SHP77 (cell line): Measurements from ENCODE around the gene CAMSAP1.
"Not testable (repeated sequence)": the region's sequence is repeated elsewhere in the genome, so short reads cannot be mapped to it uniquely, and the experiment has no call there.

Experiments
- DNase-seq, 2 experiments: peaks; one replicate each; lab custom pipeline; 2025; lab: John Stamatoyannopoulos, UW

The CAMSAP1 gene

DNA sequence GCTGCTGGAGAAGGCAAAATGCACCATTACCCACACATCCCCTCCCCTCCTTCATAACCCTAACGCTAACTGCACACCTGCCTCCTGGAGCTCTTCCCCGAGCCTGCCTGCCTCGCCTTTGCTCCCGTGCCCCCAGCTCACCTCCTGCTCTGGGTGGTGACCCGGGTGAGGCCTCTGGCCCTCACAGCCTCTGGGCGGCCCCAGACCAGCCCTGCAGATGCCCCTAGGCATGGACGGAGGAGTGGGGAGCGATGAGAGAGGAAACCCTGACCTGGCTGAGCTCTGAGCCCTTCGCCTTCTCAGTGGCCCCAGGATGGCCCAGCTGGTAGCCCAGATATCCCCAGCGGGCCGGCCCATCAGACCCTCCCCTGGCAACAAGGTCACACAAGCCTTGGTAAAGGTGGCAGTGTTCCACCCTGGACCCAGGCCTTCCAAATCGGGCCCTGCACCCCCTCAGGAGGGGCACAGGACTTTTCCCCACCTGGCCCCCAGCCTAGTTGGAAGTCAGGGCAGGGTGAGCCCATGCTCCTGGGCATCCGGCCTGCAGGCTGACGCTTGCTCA lies 14.5 kb upstream of the CAMSAP1 start:
- DNase-seq, result no peak

DNA sequence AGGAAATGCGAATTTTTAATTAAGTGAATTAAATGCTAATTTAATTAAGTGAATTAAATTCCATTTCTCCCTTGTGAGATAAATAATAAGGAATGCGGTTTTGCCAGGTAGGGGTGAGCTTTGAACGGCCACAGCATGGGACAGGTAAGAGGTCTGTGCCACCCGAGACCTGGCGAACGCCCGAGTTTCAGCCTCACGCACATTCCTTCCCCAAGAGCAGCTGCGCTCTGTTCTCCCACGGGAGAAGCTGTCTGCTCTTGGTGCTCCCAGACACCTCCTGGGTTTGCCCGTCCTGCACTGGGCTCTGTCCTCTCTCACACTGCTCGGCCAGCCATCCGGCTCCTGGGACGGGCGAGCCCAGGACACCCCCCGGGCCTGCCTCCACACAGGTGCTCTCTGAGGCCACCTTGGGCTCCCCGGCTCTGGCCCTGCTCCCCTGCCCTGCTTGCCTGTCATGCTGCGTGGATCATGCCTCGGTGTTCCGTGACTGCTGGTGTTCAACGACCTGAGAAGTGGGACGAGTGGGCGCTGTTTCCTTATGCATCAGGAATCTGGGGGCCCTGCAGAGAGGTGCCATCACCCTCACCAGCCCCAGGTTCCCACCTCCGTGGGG lies 13.7 kb upstream of the CAMSAP1 start:
- no peak for DNase-seq

DNA sequence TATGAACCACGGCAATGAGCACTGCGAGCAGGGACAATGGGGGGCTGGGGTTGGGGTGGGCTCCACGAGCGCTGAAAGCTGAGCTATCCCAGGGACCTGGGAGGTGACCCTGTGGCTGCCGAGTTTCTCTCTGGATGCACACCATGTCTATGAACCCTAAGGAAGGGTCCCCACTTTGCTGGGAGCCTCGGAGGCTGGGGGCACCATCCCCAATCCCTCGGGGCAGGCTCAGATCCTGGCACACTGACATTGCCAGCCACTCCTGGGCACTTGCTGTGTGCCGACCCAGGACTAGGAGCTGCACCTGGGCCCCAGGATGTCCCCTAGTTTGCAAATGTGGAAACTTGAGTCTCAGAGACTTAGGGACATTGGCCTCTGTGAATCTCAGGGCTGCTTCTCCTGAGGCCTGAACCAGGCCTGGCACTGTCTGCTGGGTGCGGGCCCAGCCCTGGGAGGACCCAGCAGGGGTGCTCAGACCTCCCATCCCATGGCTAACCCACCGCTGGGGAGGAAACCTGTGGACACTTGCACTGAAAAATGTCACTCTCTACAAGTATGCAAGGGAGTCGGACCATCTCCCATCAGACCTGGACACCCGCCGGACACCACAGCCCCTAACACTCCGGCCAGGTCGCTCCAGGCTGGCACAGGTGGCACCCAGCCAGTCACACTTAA lies 13.0 kb upstream of the CAMSAP1 start:
- DNase-seq, result no peak

DNA sequence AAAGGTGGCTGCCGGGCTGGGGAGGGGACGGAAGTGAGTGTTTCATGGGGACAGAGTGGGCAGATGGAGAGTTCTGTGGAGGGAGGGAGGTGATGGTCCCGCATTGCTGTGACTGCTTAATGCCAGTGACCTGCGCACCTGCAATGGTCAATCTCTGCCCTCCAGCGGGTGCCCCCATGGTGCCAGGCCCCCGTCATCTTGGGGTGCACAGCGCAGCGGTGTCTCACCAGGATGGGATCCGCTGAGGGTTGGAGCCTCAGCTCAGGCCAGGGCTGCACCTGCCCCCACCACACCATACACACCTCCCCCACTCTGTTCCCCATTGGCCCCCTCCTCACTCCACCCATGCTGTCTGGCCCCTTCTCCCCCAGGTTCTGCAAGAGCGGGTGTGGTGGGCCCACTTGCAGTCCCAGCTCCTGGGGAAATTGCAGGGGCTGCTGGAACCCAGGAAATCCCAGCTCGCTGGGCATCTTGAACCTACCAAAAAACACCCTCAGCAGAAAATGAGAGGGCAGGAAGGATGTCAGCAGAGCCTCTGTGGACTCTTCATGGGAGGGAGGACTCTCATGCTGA lies 12.1 kb upstream of the CAMSAP1 start:
- DNase-seq, result no peak

DNA sequence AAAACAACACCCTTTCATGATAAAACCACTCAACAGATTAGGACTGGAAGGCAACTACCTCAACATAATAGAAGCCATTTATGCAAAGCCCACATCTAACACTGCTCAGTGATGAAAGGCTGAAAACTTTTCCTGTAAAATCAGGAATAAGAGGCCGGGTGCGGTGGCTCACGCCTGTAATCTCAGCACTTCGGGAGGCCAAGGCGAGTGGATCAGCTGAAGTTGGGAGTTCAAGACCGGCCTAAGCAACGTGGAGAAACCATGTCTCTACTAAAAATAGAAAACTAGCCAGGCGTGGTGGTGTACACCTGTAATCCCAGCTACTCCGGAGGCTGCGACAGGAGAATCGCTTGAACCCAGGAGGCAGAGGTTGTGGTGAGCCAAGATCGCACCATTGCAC lies 8.9 kb upstream of the CAMSAP1 start:
- not testable (repeated sequence) for DNase-seq

DNA sequence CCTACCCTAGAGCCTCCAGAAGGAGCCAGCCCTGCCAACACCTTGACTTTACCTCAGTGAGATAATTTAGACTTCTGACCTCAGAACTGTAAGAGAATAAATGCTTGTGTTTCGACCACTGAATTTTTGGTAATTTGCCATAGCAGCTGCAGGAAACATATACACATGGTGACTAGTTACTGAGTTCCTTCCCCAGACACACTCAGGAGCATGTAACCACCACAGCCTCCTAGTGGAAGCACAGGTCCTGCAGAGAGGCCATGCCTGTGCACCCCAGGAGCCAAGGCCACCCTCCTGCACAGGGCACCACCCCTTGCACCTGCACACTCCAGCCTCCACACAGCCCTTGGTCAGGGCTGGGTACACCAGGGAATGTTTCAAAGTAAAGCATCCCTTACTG lies 7.6 kb upstream of the CAMSAP1 start:
- no peak for DNase-seq

DNA sequence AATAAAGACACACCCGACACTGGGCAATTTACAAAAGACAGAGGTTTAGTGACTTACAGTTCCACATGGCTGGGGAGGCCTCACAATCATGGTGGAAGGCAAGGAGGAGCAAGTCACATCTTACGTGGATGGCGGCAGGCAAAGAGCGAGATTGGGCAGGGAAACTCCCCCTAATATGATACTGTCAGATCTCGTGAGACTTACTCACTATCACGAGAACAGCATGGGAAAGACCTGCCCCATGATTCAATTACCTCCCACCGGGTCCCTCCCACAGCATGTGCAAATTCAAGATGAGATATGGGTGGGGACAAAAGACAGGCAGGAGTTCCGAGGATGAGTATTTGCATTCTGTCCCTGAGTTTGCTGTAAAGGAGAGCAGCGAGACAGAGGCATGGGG lies 3.9 kb upstream of the CAMSAP1 start:
- DNase-seq, result not testable (repeated sequence)

DNA sequence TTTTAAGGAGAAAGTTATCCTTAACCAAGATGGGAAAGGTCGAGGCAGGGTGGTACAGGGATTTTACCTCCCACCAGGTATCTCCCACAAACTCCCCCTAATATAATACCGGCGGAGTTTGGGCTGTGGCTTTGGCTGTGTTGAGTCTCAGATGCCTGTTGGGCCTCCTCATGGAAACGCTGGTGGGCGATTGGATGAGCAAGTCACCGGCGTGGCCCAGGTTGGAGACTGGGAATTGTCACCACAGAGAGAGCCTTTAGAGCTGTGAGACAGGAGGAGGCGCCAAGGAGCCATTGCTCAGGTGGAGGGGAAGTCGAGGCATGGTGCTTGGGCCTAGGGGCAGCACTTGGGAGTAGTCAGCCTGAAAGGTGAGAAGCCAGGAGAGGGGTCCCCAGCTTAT lies 3.4 kb upstream of the CAMSAP1 start:
- no peak for DNase-seq

DNA sequence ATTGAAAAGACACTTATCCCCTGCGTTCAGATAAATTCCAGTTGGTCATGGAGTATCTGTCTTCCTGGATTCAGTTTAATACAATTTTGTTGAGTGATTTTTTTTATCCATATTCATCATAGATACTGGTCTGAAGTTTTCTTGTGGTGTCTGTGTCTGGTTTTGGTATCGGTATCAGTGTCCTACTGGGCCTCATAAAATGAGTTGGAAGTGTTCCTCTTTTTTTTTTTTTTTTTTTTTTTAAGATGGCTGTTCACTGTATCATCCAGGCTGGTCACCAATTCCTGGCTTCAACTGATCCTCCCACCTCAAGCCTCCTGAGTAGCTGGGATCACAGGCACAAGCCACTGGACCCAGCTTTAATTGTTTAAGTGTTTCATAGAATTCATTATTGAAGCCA lies 2.9 kb upstream of the CAMSAP1 start:
- no peak for DNase-seq

DNA sequence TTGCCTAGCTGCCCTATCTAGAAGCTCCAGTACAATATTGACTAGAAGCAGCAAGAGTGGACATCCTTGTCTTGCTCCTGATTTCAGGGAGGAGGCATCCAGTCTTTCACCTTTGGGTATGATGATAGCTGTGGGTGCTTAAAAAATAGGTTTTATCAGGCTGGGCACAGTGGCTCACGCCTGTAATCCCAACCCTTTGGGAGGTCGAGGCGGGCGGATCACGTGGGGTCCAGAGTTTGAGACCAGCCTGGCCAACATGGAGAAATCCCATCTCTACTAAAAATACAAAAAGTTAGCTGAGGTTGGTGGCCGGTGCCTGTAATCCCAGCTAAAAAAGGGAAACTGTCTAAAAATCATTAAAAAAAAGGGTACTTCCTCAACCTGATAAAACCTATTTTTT lies 2.0 kb upstream of the CAMSAP1 start:
- DNase-seq, result no peak

DNA sequence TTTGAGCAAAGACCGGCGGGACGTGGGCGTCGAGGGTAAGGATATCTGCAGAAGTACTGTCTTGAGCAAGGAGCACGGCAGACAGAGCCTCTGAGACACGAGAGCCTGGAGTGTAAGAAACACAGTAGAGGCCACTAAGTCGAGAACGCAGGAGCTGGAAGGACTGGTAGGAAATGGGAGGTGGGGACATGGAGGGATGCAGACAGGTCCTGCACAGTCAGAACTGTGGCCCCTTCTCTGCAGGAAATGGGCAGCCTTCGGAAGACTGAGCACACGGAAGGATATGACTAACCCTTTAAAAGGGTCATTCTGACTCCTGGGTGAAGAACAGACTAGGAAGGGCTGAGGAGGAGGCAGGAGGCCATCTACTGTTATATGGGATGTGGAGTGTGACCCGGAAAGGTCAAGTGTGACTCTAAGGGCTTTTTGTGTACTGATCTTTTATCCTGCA lies 1.4 kb upstream of the CAMSAP1 start:
- no peak for DNase-seq

DNA sequence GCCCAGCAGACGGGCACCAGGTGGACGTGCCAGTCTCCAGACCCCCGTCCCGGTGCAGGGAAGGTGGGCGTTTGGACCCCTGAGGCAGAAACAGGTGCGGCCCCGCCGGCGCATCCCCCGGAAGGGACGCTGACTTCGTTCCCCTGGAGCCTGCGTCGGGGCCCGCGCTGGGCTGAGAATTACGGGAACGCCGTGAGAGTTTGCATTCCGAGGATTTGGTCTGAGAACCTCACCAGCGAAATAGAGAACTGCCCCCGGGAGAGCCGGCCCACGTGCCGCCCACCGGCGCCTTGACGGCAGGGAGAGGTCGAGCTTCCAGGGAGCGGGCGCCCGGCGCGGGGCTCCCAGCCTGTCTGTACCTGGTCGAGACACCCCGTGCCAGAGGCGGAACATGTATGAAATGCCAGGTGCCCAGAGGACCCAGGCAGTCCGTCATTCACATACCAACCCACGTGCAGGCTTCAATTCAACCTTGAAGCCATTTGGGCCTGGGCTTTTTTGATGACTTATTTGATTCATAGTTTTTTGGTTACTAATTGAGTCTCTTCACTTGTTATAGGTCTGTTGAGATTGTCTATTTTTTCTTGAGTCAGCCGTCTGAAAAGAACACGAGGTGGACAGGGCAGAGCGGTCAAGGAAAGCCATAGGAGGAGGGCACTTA lies 877 bp upstream of the CAMSAP1 start:
- DNase-seq, result no peak

DNA sequence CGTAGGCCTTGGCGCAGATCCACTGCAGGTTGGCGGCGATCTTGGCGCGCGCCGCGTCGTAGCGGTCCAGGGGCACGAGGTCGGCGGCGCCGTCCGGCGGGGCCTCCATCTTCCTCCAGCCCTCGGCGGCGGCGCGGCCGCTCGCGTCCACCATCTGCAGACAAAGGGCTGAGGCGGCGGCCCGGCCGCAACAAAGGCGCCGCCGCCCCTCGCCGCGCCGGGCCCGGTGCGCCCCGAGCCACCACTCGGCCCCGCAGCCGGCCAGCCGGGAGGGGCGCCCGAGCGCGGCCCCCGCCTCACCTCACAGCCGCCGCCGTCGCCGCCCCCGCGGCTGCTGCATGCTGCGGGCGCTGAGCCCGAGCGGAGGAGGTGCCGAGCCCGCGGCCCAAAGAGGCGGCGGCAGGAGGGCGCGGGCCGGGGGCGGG lies 328 bp downstream of the CAMSAP1 start:
- DNase-seq, result peak in 1 of 2 experiments; percentile 47

DNA sequence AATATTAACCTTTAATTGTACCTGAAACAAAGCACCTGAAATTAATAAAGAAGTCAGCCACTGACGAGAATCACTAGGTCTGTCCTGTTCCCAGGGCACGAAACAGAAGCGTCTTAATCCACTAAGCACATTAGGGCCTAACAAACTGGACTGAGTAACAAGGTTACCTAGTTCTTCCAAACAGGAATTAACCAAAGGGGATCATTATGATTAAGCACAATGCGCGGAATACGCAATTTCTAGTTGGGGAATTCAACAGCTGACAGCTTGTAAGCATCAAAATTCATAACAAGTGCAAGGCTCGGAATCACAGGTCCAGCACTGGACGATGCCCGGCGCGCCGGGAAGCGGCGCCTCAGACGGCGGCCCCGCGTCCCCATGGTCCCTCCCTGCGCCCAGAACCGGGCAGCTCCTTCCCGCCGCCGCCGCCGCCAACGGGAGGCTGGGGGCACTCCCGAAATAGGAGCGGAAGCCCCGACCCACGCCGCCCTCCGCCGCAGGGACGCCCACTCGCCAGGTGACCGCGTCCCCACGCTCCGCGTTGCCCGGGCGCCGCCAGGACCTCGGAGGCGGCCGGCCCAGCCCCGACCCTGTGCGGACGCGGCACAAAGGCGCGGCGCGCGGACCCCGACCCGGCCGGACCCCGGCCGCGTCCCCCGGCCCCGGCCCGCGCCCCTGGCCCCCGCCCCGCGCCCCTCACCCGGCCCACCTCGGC lies 898 bp downstream of the CAMSAP1 start:
- DNase-seq, result no peak

DNA sequence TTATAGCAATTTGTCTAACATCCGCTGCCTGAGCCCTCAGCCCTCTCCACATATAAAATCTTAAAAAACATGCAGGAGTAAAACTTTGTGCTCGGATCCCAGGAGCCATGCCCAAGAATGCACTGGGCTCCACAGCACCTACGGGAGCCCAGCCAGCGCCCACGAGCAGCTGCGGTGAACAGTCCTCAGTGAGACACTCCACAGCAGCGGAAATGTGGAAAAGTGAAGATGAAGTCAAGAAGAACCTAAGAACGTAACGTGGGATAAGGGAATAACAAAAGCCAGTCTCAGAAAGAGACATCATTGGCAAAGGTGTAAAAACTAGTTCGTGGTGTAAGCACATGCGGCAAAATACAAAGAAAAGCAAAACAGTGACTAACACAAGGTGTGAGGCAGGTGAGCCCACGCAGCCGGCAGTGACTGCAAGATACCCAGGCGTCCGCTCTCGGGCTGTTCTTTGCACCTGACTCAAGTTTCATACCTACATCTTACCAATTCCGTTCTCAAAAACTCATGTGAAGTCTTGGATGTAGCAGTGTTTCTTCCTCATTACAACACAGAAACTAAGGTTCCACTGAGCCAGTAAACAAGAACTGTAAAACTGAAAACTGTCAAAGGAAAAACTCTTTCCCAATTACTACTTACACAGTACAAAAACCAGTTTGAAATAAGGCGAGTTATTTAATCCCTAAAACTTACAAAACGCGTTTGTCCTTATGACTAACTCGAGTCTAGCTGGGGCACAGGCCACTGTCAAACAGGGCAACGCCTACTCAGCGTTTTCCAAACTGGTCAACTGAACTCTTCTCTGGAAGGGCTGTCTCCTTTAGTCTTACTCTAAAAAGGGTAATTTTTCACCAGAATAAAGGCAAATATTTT lies 1.7 kb downstream of the CAMSAP1 start:
- DNase-seq, result no peak

DNA sequence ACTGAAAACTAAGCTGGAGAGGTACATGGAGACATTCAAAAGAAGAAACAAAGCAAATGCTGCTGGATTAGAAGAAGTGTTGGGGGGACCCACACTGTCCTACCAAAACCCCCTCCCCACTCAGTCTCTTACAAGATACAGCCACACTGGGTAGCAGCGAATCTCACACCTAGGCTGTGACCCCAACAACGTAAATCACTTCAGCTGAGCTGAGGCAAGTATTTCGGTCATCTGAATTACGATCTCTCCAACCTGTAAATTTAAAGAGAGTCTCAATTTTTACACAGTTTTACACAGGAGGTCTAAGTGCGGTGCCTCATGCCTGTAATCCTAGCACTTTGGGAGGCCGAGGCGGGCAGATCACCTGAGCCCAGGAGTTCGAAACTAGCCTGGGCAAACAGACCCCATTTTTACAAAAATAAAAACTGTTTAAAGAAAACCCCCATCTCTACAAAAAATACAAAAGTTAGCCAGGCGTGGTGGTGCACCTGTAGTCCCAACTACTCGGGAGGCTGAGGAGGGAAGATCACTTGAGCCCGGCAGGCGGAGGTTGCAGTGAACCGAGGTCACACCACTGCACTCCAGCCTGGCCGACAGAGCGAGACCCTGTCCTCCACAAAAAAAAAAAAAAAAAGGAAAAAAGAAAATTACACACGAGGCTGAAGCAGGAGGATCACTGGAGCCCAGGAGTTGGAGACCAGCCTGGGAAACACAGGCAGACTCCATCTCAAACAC lies 3.4 kb downstream of the CAMSAP1 start:
- DNase-seq, result no peak

DNA sequence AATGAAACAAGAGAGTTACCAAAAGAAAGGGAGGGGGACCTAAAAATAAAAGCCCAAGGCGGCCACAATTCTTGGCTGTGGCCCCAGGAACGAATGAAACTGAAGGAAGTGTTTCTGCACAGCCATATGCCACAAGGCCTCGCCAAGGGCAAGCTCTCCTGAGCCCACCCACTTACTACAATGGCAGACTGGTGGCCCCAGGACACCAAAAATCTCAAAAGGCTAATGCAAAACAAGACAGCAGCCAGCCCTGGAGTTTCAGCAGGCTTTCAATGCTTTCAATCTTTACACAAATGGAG lies 4.0 kb downstream of the CAMSAP1 start:
- DNase-seq, result no peak

DNA sequence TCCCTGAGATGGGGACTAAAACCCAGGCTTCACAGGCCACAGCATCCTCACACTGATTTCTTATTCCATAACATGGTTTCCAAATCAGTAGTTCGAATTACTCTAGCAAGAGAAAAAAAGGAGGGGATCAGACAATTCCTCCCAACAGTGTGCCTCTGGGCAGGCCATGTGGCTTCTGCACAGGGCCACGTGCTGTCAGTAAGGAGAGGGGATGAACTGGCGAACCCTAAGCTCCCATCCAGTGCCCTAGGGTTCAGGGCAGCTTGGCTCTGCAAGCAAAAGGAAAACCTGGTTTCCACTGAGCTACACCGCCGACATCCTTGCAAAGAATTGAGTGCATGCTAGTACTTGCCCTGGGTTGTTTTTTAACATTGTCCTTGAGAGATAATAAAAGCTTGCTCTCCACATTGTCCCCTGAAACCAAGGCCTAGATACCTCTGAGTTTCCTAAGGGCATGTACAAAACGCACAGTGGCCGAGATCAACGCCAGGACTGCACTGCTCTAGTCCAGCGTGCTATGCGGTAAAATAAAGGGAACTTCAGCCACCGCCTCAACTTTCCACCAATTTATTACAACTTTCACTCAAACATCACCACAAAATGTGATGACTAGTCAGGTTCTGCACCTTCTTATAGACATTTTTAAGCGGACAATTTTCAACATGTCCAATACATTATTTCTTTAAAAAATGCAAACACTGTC lies 4.5 kb downstream of the CAMSAP1 start:
- no peak for DNase-seq

DNA sequence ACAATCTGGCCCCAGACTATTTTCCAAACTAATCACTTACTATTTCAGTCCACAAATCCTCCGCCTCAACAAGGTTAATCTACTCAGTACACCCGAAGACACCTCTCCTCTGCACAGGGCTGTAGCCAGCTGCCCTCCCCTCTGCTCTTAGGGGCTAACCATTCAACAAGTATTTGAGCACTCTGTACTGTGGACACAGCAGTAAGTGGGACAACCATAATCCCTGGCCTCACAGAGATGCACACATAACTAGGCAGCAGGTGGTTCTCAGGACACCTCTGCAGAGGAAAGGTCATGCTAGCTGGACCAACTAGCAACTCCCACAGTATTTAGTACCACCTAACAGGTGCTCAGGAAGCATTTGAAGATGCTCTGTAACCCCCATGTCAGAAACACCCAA lies 5.5 kb downstream of the CAMSAP1 start:
- no peak for DNase-seq
